ACC112 (cell line): Measurements from ENCODE around the gene ZSWIM3.
"Not testable (repeated sequence)": the region's sequence is repeated elsewhere in the genome, so short reads cannot be mapped to it uniquely, and the experiment has no call there.

Experiments used
- H2AFZ ChIP-seq: fragments of 200-600 bp; sonication (generic); one replicate; pipeline ENCODE4 v1.6.0; 2017; ENCODE audit warnings: antibody characterized with exemption, low read length; ENCODE audit not compliant: unreplicated experiment
- H3K27ac ChIP-seq: fragments of 200-600 bp; sonication (generic); 2 replicates; pipeline ENCODE4 v1.5.1; 2014; ENCODE audit warnings: low read depth, mild to moderate bottlenecking, antibody characterized with exemption, low read length, moderate library complexity
- H3K27me3 ChIP-seq: fragments of 200-600 bp; sonication (generic); 2 replicates; pipeline ENCODE4 v1.6.1; 2014; ENCODE audit warnings: mild to moderate bottlenecking, antibody characterized with exemption, low read length, moderate library complexity, mixed read lengths; ENCODE audit not compliant: insufficient read depth
- H3K36me3 ChIP-seq: fragments of 200-600 bp; sonication (generic); 2 replicates; pipeline ENCODE4 v1.6.1; 2016; ENCODE audit warnings: mild to moderate bottlenecking, antibody characterized with exemption, low read length, moderate library complexity, mixed read lengths; ENCODE audit not compliant: insufficient read depth
- H3K4me1 ChIP-seq: fragments of 200-600 bp; sonication (generic); one replicate; pipeline ENCODE4 v1.6.1; 2016; ENCODE audit warnings: low read length, mixed read lengths; ENCODE audit not compliant: insufficient read depth, unreplicated experiment, control insufficient read depth
- H3K4me3 ChIP-seq: fragments of 200-600 bp; sonication (generic); 2 replicates; pipeline ENCODE4 v1.5.1; 2014; ENCODE audit warnings: mild to moderate bottlenecking, low read depth, low read length
- H3K79me2 ChIP-seq: fragments of 200-600 bp; sonication (generic); one replicate; pipeline ENCODE4 v1.6.0; 2016; ENCODE audit warnings: low read length; ENCODE audit not compliant: control insufficient read depth, unreplicated experiment, insufficient read depth

The ZSWIM3 gene

GRCh38 chr20:45819466-45819865, 37.9 kb upstream of the ZSWIM3 start:
- H3K4me1 ChIP-seq: peaks cover 19% of the 10 kb centered on the region
- H3K27me3 ChIP-seq: peaks cover 6% of the 10 kb centered on the region; the same call in 1 of the 2 replicates
- no peak overlapping the region for H3K27ac ChIP-seq
- peaks cover 13% of the 10 kb centered on the region; the same call in 1 of the 2 replicates for H3K36me3 ChIP-seq
- H3K79me2 ChIP-seq: peaks cover 12% of the 10 kb centered on the region
- no peak overlapping the region for H2AFZ ChIP-seq
- no peak overlapping the region for H3K4me3 ChIP-seq

GRCh38 chr20:45821947-45822346, 35.5 kb upstream of the ZSWIM3 start:
- Histone ChIP-seq H3K4me1 (peaks cover 21% of the 10 kb centered on the region), H3K36me3 (peaks cover 2% of the 10 kb centered on the region; the same call in 1 of the 2 replicates), H3K79me2 (no peaks in the 10 kb centered on the region), H2AFZ (no peak overlapping the region), H3K27ac (no peak overlapping the region), H3K27me3 (peaks cover 6% of the 10 kb centered on the region; the same call in 1 of the 2 replicates), H3K4me3 (no peak overlapping the region)

- no peak overlapping the region for H3K4me3 ChIP-seq
- H2AFZ ChIP-seq: no peak overlapping the region
- H3K27me3 ChIP-seq: peaks cover 6% of the 10 kb centered on the region; the same call in 1 of the 2 replicates
- H3K36me3 ChIP-seq: no peaks in the 10 kb centered on the region
- peaks cover 12% of the 10 kb centered on the region for H3K4me1 ChIP-seq
- H3K79me2 ChIP-seq: no peaks in the 10 kb centered on the region
- H3K27ac ChIP-seq: no peak overlapping the region
Measured at GRCh38 chr20:45822857-45823256, 34.6 kb upstream of the ZSWIM3 start.

- no peaks in the 10 kb centered on the region for H3K36me3 ChIP-seq
- peak overlapping the region; percentile 11; the same call in 1 of the 2 replicates for H3K4me3 ChIP-seq
- no peak overlapping the region for H2AFZ ChIP-seq
- H3K27me3 ChIP-seq: peaks cover 6% of the 10 kb centered on the region; the same call in 1 of the 2 replicates
- no peaks in the 10 kb centered on the region for H3K79me2 ChIP-seq
- H3K4me1 ChIP-seq: peaks cover 11% of the 10 kb centered on the region
- H3K27ac ChIP-seq: no peak overlapping the region
Measured at GRCh38 chr20:45823949-45824835, 33.2 kb upstream of the ZSWIM3 start.

- Histone ChIP-seq H2AFZ (peak overlapping the region; percentile 75), H3K4me3 (no peak overlapping the region), H3K27me3 (peaks cover 6% of the 10 kb centered on the region; the same call in 1 of the 2 replicates)
Measured at GRCh38 chr20:45826381-45827019, 30.9 kb upstream of the ZSWIM3 start.

GRCh38 chr20:45827030-45827652, 30.3 kb upstream of the ZSWIM3 start, which contains the start of gene TNNC2:
Gene TNNC2 (minus strand): TSS chr20:45827312. CDS start chr20:45827248, 64 bp downstream.
- H3K4me3 ChIP-seq: no peak within 1 kb of the TSS
- no peaks in the 10 kb centered on the region for H3K36me3 ChIP-seq
- H3K27ac ChIP-seq: no peak within 1 kb of the TSS
- H3K27me3 ChIP-seq: peaks cover 6% of the 10 kb centered on the region; the same call in 1 of the 2 replicates
- H3K4me1 ChIP-seq: peaks cover 11% of the 10 kb centered on the region
- peak within 1 kb of the TSS; percentile 75 for H2AFZ ChIP-seq
- no peaks in the 10 kb centered on the region for H3K79me2 ChIP-seq

More at GRCh38 chr20:45826381-45827019, 30.9 kb upstream of the ZSWIM3 start:
- no peak overlapping the region for H3K27ac ChIP-seq
- no peaks in the 10 kb centered on the region for H3K79me2 ChIP-seq
- peaks cover 11% of the 10 kb centered on the region for H3K4me1 ChIP-seq
- no peaks in the 10 kb centered on the region for H3K36me3 ChIP-seq

GRCh38 chr20:45827712-45828111, 29.7 kb upstream of the ZSWIM3 start:
- H3K27me3 ChIP-seq: peaks cover 6% of the 10 kb centered on the region; the same call in 1 of the 2 replicates
- no peak overlapping the region for H3K4me3 ChIP-seq
- H3K27ac ChIP-seq: no peak overlapping the region
- H2AFZ ChIP-seq: no peak overlapping the region
- H3K36me3 ChIP-seq: no peaks in the 10 kb centered on the region
- H3K4me1 ChIP-seq: peaks cover 13% of the 10 kb centered on the region
- H3K79me2 ChIP-seq: no peaks in the 10 kb centered on the region

GRCh38 chr20:45828589-45828988, 28.8 kb upstream of the ZSWIM3 start:
- Histone ChIP-seq H3K4me3 (no peak overlapping the region), H2AFZ (no peak overlapping the region), H3K27me3 (peaks cover under 1% of the 10 kb centered on the region; the same call in 1 of the 2 replicates), H3K79me2 (no peaks in the 10 kb centered on the region), H3K27ac (no peak overlapping the region), H3K36me3 (no peaks in the 10 kb centered on the region), H3K4me1 (peaks cover 15% of the 10 kb centered on the region)

- H3K4me1 ChIP-seq: peaks cover 17% of the 10 kb centered on the region
- H3K27me3 ChIP-seq, H3K36me3 ChIP-seq, H3K27ac ChIP-seq, H3K4me3 ChIP-seq, H3K79me2 ChIP-seq, H2AFZ ChIP-seq: not testable (repeated sequence)
Measured at GRCh38 chr20:45829673-45830106, 27.7 kb upstream of the ZSWIM3 start.

- Histone ChIP-seq H3K27ac (peak overlapping the region; percentile 82), H3K27me3 (no peaks in the 10 kb centered on the region), H3K4me1 (peaks cover 25% of the 10 kb centered on the region), H2AFZ (no peak overlapping the region), H3K36me3 (no peaks in the 10 kb centered on the region), H3K79me2 (peaks cover 16% of the 10 kb centered on the region), H3K4me3 (no peak overlapping the region)
Measured at GRCh38 chr20:45832619-45833018, 24.8 kb upstream of the ZSWIM3 start.
